Adrenal gland (tissue), 19 donors: Measurements from ENCODE around the gene MNS1. TPM values are rescaled to one million over a fixed set of nuclear protein-coding genes. Genes with fewer than 3 reads are reported as not detected.

Source experiments
- DNase-seq, 7 donors: peaks; one replicate each; pipeline ENCODE4 v3.0.0-alpha.2; 2019 to 2020
- H3K27ac ChIP-seq, 5 donors: fragments of 200-600 bp; sonication (generic) in 4 of 5; 1 replicate in 3 of 5; 2 replicates in 2 of 5; pipeline versions ENCODE4 v1.5.1 to v1.8.0; 2016 to 2020; ENCODE audit warnings: mild to moderate bottlenecking in 1 of 5
- H3K27me3 ChIP-seq: fragments of 200-600 bp; 2 replicates; pipeline ENCODE4 v1.8.0; 2021
- H3K36me3 ChIP-seq, 2 donors: fragments of 200-600 bp; replicated peaks in 1 of 2; 1 replicate in 1 of 2; 2 replicates in 1 of 2; pipeline versions ENCODE4 v1.5.1 to v1.8.0; 2018 to 2022
- H3K4me1 ChIP-seq, 2 donors: fragments of 200-600 bp; replicated peaks in 1 of 2; 1 replicate in 1 of 2; 2 replicates in 1 of 2; pipeline versions ENCODE4 v1.5.1 to v1.8.0; 2018 to 2021
- H3K4me3 ChIP-seq, 4 donors: fragments of 200-600 bp; sonication (generic) in 3 of 4; one replicate each; pipeline ENCODE4 v1.5.1; 2016 to 2018
- H3K9me3 ChIP-seq, 3 donors: fragments of 200-600 bp; sonication (generic) in 1 of 3; replicated peaks in 1 of 3; 1 replicate in 2 of 3; 2 replicates in 1 of 3; pipeline versions ENCODE4 v1.5.1 to v1.8.0; 2016 to 2021
- POLR2A ChIP-seq, 2 donors: fragments of 450-650 bp; IDR thresholded peaks; one replicate each; pipeline ENCODE4 v1.6.1; 2017; ENCODE audit warnings: antibody characterized with exemption in 2 of 2, mild to moderate bottlenecking in 2 of 2, moderate library complexity in 1 of 2
- WGBS, 4 donors: extraction: QIAGEN DNeasy Blood & Tissue Kit in 2 of 4; methylation state at CpG; one replicate each; pipeline versions ENCODE4 v1.1.5 to v1.1.7; 2013 to 2017; 5-methylcytosine and 5-hydroxymethylcytosine counted together
- intact Hi-C, 2 donors: fragments of 100-400 bp; cut with DNase I; formaldehyde crosslinking; loops; one replicate each; pipeline versions ENCODE4 v1.14.1 to v1.15.0; 2022 to 2023
- long read RNA-seq, 10 donors: library from polyadenylated mRNA in 3 of 10; unstranded in 2 of 10; stranded (forward) in 1 of 10; transcript quantifications; one replicate each; pipeline ENCODE4 v2.0.0 and lab custom pipeline, GENCODE V29; 2021 to 2026
- polyA plus RNA-seq, 3 donors: library from polyadenylated mRNA; stranded (reverse); fragments of 200-250 nt in 2 of 3; fragments of 350-450 nt in 1 of 3; fragmentation: Illumina TruSeq in 1 of 3; extraction: RNeasy Lipid Tissue Mini Kit (QIAGEN cat#74804) in 1 of 3; gene quantifications; one replicate each; pipeline ENCODE4 v1.2.3, GENCODE V29; 2013 to 2014
- total RNA-seq, 9 donors: library from RNA; depleted of rRNA in 4 of 9; stranded (reverse); fragments of >200 nt in 4 of 9; fragments of 120-200 nt in 1 of 9; fragmentation: NEBNext Ultra II Directional in 1 of 9; extraction: Animal tissue kit (Norgen Biotek cat#: 25700) in 1 of 9; gene quantifications; one replicate each; pipeline versions ENCODE4 v1.1.0 to v1.2.4, GENCODE V29; 2013 to 2023
- TF ChIP-seq, protein P1 (sequence below), 6 experiments: fragments of 450-650 bp in 4 of 6; fragments of 200-600 bp in 2 of 6; sonication (generic) in 1 of 6; IDR thresholded peaks; 1 replicate in 5 of 6; 2 replicates in 1 of 6; pipeline versions ENCODE4 v1.5.1 to v1.8.0; 2016 to 2021; ENCODE audit warnings: antibody characterized with exemption in 6 of 6, mild to moderate bottlenecking in 2 of 6, moderate library complexity in 1 of 6
- donor health status: healthy with polysubstance abuse.
- donor health status: Bipolar disorder and iron deficiency.
- donor health status: DM: yes; HTN: yes; CAD: no.
- donor health status: DM: no; HTN: no; CAD: no.
- donor health status: DM: no; HTN: no; CAD: no.
- donor health status: DM: yes; HTN: yes; CAD: no.

MNS1 gene, protein sequence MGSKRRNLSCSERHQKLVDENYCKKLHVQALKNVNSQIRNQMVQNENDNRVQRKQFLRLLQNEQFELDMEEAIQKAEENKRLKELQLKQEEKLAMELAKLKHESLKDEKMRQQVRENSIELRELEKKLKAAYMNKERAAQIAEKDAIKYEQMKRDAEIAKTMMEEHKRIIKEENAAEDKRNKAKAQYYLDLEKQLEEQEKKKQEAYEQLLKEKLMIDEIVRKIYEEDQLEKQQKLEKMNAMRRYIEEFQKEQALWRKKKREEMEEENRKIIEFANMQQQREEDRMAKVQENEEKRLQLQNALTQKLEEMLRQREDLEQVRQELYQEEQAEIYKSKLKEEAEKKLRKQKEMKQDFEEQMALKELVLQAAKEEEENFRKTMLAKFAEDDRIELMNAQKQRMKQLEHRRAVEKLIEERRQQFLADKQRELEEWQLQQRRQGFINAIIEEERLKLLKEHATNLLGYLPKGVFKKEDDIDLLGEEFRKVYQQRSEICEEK
- total RNA-seq (1 to 10 TPM in 2 of 9 donors, under 1 TPM in 4, not detected in 3; 0.52 to 2.4 (median 0.66) TPM), polyA plus RNA-seq (1 to 10 TPM; 1.0 to 2.1 (median 1.7) TPM)
- long read RNA-seq, donor 1: 0 reads
- long read RNA-seq, donor 2: 0 reads
- long read RNA-seq, donor 3: 0 reads
- long read RNA-seq, donor 4, partial matches to known transcripts: 0 of 1 reads
- long read RNA-seq, donor 4, other reads (novel, unspliced or antisense): 1 of 1 reads
- long read RNA-seq, donor 5, partial matches to known transcripts: 0 of 1 reads
- long read RNA-seq, donor 5, other reads (novel, unspliced or antisense): 0 of 1 reads
- long read RNA-seq, donor 6, partial matches to known transcripts: 1 of 1 reads
- long read RNA-seq, donor 6, other reads (novel, unspliced or antisense): 0 of 1 reads
- long read RNA-seq, donor 7: 0 reads
- long read RNA-seq, donor 8: 0 reads
- long read RNA-seq, donor 9: 0 reads
- long read RNA-seq, donor 10: 0 reads

DNA sequence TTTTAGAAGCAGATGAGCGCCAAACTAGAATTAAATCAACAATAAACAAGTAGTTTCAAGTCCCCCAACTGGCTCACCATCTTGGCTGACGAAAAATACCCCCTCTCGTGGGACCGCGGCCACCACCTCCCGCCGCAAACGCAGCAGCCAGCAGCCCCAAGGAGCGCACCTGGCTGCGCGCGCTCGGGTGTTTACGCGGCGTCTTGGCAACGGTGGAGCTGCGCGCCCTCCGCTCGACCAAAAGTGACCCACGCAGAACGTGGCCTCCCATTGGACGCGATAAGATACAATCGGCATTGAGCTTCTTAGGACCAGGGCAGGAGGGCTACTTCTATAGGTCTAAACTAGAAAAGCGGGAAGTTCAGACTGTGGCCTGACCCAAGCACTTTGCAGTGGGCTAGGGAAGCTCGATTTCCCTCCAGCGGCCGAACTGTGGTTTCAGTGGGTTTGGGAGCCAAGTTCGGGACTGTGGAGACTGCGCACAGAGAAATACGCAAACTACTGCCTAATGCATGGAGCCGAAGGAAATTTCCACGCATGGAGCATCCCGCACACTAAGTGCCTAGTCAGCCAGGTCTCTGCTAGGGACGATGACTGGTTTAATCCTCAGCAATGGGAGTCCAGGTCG lies at the start of gene MNS1:
TSS of gene MNS1 (minus strand) at position 245 of the 628 bp plus-strand sequence. CDS start at position 80, 165 bp downstream.
- H3K36me3 ChIP-seq: no peaks in the 10 kb centered on the region
- no peaks in the 10 kb centered on the region for H3K9me3 ChIP-seq
- peaks cover 0 to 10% of the 10 kb centered on the region in 2 donors for H3K4me1 ChIP-seq
- peak; percentile 85 to 98 (median 92) for DNase-seq
- intact Hi-C loops: no loop called here
- WGBS, 4 donors: 0 to 2% (median 1%) methylated on average over 2 to 38 of the region's 38 CpGs
- no peak within 1 kb of the TSS for H3K27ac ChIP-seq
- H3K4me3 ChIP-seq: peak within 1 kb of the TSS in 3 of 4 donors; percentile 42 to 87 (median 54)
- H3K27me3 ChIP-seq: no peaks in the 10 kb centered on the region
- TF ChIP-seq, protein P1, sequence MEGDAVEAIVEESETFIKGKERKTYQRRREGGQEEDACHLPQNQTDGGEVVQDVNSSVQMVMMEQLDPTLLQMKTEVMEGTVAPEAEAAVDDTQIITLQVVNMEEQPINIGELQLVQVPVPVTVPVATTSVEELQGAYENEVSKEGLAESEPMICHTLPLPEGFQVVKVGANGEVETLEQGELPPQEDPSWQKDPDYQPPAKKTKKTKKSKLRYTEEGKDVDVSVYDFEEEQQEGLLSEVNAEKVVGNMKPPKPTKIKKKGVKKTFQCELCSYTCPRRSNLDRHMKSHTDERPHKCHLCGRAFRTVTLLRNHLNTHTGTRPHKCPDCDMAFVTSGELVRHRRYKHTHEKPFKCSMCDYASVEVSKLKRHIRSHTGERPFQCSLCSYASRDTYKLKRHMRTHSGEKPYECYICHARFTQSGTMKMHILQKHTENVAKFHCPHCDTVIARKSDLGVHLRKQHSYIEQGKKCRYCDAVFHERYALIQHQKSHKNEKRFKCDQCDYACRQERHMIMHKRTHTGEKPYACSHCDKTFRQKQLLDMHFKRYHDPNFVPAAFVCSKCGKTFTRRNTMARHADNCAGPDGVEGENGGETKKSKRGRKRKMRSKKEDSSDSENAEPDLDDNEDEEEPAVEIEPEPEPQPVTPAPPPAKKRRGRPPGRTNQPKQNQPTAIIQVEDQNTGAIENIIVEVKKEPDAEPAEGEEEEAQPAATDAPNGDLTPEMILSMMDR (IDR thresholded peaks at IDR 0.05): no peak
- TF ChIP-seq POLR2A (IDR thresholded peaks at IDR 0.05): no peak

DNA sequence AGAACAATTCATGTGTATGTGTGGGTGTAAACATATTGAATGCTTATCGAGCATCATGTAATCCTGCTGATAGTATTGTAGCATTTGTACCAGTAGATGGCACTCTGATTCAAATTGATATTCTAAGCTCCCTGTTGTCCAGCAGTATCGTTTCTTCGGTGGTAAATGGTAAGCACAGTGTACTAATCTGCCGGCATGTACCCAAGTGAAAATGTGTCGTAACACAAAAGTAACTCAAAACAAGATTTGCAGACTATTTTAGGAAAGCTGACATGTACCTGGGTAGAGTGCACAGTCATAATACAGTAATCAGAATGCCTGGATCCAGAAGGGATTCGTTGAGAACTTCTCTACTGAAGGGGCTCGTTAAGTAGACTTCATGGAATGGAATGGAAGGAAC lies 31.7 kb upstream of the MNS1 start:
- Histone ChIP-seq H3K36me3 (no peaks in the 10 kb centered on the region), H3K4me3 (peak overlapping the region in 1 of 4 donors; percentile 11), H3K27me3 (no peaks in the 10 kb centered on the region), H3K9me3 (no peaks in the 10 kb centered on the region), H3K4me1 (no peaks in the 10 kb centered on the region), H3K27ac (no peak overlapping the region)
- peak in 1 of 7 donors; percentile 16 for DNase-seq
- intact Hi-C loops: loop anchor here in 1 of 2 donors (5.0 to 10.0 kb wide), 3 partner anchors 388 to 811 kb away; no protein-coding TSS in a partner anchor
- TF ChIP-seq, protein P1 (IDR thresholded peaks at IDR 0.05): peak; percentile 45 to 83 (median 75)
- no peak for TF ChIP-seq POLR2A (IDR thresholded peaks at IDR 0.05)
- WGBS, 4 donors: 25 to 31% (median 26%) methylated on average over 7 of the region's 7 CpGs

DNA sequence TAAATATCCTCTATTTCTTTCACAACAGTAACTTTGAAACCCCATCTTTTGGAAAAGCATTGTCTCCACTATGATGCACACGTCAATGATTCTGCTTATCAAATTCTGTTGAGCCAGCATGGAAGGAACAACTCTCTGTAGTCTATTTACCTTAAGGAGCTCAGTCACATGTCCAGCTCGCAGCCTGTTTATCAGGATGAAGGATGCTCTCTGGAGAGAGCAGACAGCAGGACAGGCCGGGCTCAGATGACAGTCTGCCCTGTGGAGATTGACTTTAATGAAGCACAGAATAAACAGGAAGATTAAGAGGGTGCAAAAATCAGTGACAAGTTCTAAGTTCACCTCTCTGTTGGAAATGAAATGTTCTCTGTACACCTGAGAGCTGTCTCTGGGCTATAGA lies 30.6 kb upstream of the MNS1 start:
- WGBS, 4 donors: 57 to 62% (median 59%) methylated on average over 3 of the region's 3 CpGs
- H3K27ac ChIP-seq: no peak overlapping the region
- H3K9me3 ChIP-seq: no peaks in the 10 kb centered on the region
- no peaks in the 10 kb centered on the region for H3K36me3 ChIP-seq
- no peaks in the 10 kb centered on the region for H3K4me1 ChIP-seq
- H3K4me3 ChIP-seq: no peak overlapping the region
- intact Hi-C loops: loop anchor here in 1 of 2 donors (5.0 to 10.0 kb wide), 3 partner anchors 389 to 812 kb away; no protein-coding TSS in a partner anchor
- no peak for DNase-seq
- TF ChIP-seq, protein P1 (IDR thresholded peaks at IDR 0.05): no peak
- TF ChIP-seq POLR2A (IDR thresholded peaks at IDR 0.05): no peak
- H3K27me3 ChIP-seq: no peaks in the 10 kb centered on the region
